ENCODE results near the gene TMEM45B. TPM values are rescaled to one million over a fixed set of nuclear protein-coding genes. Genes with fewer than 3 reads are reported as not detected.
"Not testable (repeated sequence)": the region's sequence is repeated elsewhere in the genome, so short reads cannot be mapped to it uniquely, and the experiment has no call there.

TMEM45B gene
- total and polyA plus RNA-seq, 2 of the 13 experiments (the other 11 are each of a cell fraction or from before 2014, with no cell fraction given): 29.1 to 181 TPM

DNA sequence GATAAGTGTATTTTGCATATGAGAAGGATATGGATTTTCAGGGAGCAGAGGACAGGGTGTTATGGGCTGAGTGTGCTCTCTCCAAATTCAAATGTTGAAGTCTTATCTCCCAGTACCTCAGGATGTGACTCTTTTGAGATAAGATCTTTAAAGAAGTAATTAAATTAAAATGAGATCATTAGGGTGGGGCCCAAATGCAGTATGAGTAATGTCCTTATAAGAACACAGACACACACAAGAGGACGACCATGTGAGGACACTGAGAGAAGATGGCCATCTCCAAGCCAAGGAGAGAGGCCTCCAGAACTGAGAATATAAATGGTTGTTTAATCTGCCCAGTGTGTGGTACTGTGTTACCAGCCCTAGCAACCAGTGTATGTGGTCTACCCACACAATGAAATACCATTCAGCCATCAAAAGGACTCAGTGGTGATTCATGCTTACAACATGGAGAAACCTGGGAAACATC, 20.8 kb downstream of the TMEM45B start:
- CTCF ChIA-PET (ENCODE audit: low intra/inter-chr PET ratio, low total read pairs); POLR2A ChIA-PET; FAIRE-seq; H3K9ac ChIP-seq (ENCODE audit: insufficient read depth, low read depth, low read length); H3K27ac ChIP-seq (ENCODE audit: extremely low read length, insufficient read depth, low read length); ATAC-seq; H3K4me2 ChIP-seq (ENCODE audit: low read depth, low read length); in situ Hi-C loops (cut with HindIII; ENCODE audit: extremely low pct_ligation_motif_present, low pct_unique_long_range_greater_than_20kb); H3K4me1 ChIP-seq (ENCODE audit: insufficient read depth, low read length); DNase-seq (ENCODE audit: low spot score); H2AFZ ChIP-seq (ENCODE audit: low read length); H3K79me2 ChIP-seq (ENCODE audit: insufficient read depth, low read length); H3K36me3 ChIP-seq (replicated peaks in 1 of 2; ENCODE audit: control insufficient read depth in 1 of 2, insufficient read depth in 2 of 2, low read length in 2 of 2); H3K9me3 ChIP-seq (ENCODE audit: low read length); H3K27me3 ChIP-seq (ENCODE audit: control insufficient read depth in 1 of 2, insufficient read depth in 2 of 2, low read length in 2 of 2); H3K4me3 ChIP-seq (replicated peaks in 1 of 3; ENCODE audit: insufficient read depth in 1 of 3, low read depth in 2 of 3, low read length in 3 of 3); H4K20me1 ChIP-seq (ENCODE audit: insufficient read depth, low read length); BruUV-seq (replicated peaks); intact Hi-C loops (cut with micrococcal nuclease; ENCODE audit: unreplicated experiment): not testable (repeated sequence)
- 100% methylated on average over 1 of the region's 1 CpG for WGBS (ENCODE audit: low lambda C conversion rate)

- CTCF ChIA-PET (ENCODE audit: low intra/inter-chr PET ratio, low total read pairs): no interaction called here
- DNase-seq (ENCODE audit: low spot score) (no peak), ATAC-seq (no peak), FAIRE-seq (no peak)
- Histone ChIP-seq H3K9ac (ENCODE audit: insufficient read depth, low read depth, low read length) (no peak overlapping the region), H2AFZ (ENCODE audit: low read length) (no peak overlapping the region), H3K27ac (ENCODE audit: extremely low read length, insufficient read depth, low read length) (no peak overlapping the region), H3K27me3 (ENCODE audit: control insufficient read depth in 1 of 2, insufficient read depth in 2 of 2, low read length in 2 of 2) (no peaks in the 10 kb centered on the region), H3K4me1 (ENCODE audit: insufficient read depth, low read length) (no peaks in the 10 kb centered on the region), H3K79me2 (ENCODE audit: insufficient read depth, low read length) (peaks cover 6% of the 10 kb centered on the region), H3K4me2 (ENCODE audit: low read depth, low read length) (no peak overlapping the region), H3K4me3 (replicated peaks in 1 of 3; ENCODE audit: insufficient read depth in 1 of 3, low read depth in 2 of 3, low read length in 3 of 3) (no peak overlapping the region), H3K9me3 (ENCODE audit: low read length) (no peaks in the 10 kb centered on the region), H4K20me1 (ENCODE audit: insufficient read depth, low read length) (no peaks in the 10 kb centered on the region), H3K36me3 (replicated peaks in 1 of 2; ENCODE audit: control insufficient read depth in 1 of 2, insufficient read depth in 2 of 2, low read length in 2 of 2) (peaks cover 0 to 6% of the 10 kb centered on the region in 2 experiments; a peak in 1 of 5 replicates)
- 97% methylated on average over 8 of the region's 9 CpGs for WGBS (ENCODE audit: low lambda C conversion rate)
- in situ Hi-C loops (cut with HindIII; ENCODE audit: extremely low pct_ligation_motif_present, low pct_unique_long_range_greater_than_20kb): no loop called here
- TF ChIP-seq CREB1 (IDR thresholded peaks at IDR 0.05): no peak
- no peak for TF ChIP-seq CREB1 (CRISPR knock-in tag; IDR thresholded peaks at IDR 0.05)
- TF ChIP-seq, protein P1, sequence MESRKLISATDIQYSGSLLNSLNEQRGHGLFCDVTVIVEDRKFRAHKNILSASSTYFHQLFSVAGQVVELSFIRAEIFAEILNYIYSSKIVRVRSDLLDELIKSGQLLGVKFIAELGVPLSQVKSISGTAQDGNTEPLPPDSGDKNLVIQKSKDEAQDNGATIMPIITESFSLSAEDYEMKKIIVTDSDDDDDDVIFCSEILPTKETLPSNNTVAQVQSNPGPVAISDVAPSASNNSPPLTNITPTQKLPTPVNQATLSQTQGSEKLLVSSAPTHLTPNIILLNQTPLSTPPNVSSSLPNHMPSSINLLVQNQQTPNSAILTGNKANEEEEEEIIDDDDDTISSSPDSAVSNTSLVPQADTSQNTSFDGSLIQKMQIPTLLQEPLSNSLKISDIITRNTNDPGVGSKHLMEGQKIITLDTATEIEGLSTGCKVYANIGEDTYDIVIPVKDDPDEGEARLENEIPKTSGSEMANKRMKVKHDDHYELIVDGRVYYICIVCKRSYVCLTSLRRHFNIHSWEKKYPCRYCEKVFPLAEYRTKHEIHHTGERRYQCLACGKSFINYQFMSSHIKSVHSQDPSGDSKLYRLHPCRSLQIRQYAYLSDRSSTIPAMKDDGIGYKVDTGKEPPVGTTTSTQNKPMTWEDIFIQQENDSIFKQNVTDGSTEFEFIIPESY (CRISPR knock-in tag; IDR thresholded peaks at IDR 0.05): no peak
- no peak for TF ChIP-seq STAG1 (CRISPR knock-in tag; IDR thresholded peaks at IDR 0.05)
- TF ChIP-seq HDAC2 (CRISPR knock-in tag; IDR thresholded peaks at IDR 0.05): no peak
- TF ChIP-seq HIVEP1 (CRISPR knock-in tag; IDR thresholded peaks at IDR 0.05): no peak
- TF ChIP-seq ELK4 (CRISPR knock-in tag; IDR thresholded peaks at IDR 0.05; ENCODE audit: borderline replicate concordance): no peak
- no peak for TF ChIP-seq ZNF597 (CRISPR knock-in tag; IDR thresholded peaks at IDR 0.05)
- TF ChIP-seq ZNF790 (CRISPR knock-in tag; IDR thresholded peaks at IDR 0.05; ENCODE audit: borderline replicate concordance): no peak
- no peak for TF ChIP-seq MLLT10 (CRISPR knock-in tag; IDR thresholded peaks at IDR 0.05)
- TF ChIP-seq MAFG (CRISPR knock-in tag; IDR thresholded peaks at IDR 0.05): no peak
- TF ChIP-seq ZNF431 (CRISPR knock-in tag; IDR thresholded peaks at IDR 0.05; ENCODE audit: borderline replicate concordance, low read depth): no peak
- no peak for TF ChIP-seq ZNF230 (CRISPR knock-in tag; IDR thresholded peaks at IDR 0.05)
- TF ChIP-seq KDM6A (CRISPR knock-in tag; IDR thresholded peaks at IDR 0.05; ENCODE audit: low read depth): no peak
- no peak for TF ChIP-seq PHF21A (CRISPR knock-in tag; IDR thresholded peaks at IDR 0.05)
- TF ChIP-seq EED (CRISPR knock-in tag; IDR thresholded peaks at IDR 0.05): no peak
- no peak for TF ChIP-seq NFE2L1 (CRISPR knock-in tag; IDR thresholded peaks at IDR 0.05; ENCODE audit: borderline replicate concordance)
- POLR2A ChIA-PET: no interaction called here
- no TSS peak for BruUV-seq (replicated peaks)
- intact Hi-C loops (cut with micrococcal nuclease; ENCODE audit: unreplicated experiment): no loop called here
These were observed 21.3 kb downstream of the TMEM45B start for GRCh38 chr11:129836979-129837378.
